GM08714 (cell line): ENCODE results near the gene ELAVL1.
A peak's percentile ranks its signal among the peaks of the same experiment; 100 is the strongest.
"Not testable (repeated sequence)": the region's sequence is repeated elsewhere in the genome, so short reads cannot be mapped to it uniquely, and the experiment has no call there.

Experiments used
- H3K4me3 ChIP-seq: fragments of 200-500 bp; sonication (Bioruptor generic); 2 replicates; pipeline ENCODE4 v1.5.1; 2014; ENCODE audit warnings: mild to moderate bottlenecking, low read length, inconsistent platforms
- ZNF274 ChIP-seq: IDR thresholded peaks from 2 replicates; pipeline ENCODE4 v1.6.1; 2012; ENCODE audit warnings: mild to moderate bottlenecking, low read depth, low read length

Gene ELAVL1

DNA sequence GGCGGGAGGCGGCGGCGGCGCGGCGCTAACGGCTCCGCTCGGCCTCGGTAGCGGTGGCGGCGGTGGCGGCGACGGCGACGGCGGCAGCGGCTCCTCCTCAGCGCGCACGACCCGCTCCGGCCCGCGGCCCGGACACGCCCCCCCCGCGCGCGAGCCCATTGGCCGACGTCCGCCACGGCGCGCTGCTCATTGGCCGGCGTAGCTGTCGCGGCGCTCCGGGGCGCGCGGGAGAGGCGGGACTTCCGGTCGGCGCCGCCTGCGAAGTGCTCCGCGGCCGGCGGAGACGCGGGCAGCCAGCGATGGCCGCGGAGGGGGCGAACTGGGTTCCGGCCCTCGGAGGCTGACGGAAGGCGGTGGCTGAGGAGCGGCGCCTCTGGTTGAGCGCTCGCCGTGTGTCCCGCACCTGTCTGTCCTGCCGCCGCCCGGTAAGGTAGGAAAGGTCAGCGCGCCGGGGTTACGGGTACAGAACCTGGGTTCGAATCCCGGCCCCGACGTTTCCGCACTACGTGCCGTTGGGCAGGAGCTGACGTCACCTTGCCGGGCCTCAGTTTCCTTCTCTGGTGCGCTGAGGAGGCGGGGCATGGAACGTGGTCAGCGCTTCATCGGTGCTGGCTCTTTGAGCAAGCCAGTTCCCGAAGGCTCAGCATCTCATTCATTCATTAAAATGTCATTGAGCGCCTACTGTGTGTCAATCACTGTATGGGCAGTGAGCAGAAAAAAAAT, at the start of gene ELAVL1:
TSS of gene ELAVL1 (minus strand) at position 108 of the 723 bp plus-strand sequence. CDS start 13,826 bp downstream, outside the sequence.
- no peak for TF ChIP-seq ZNF274
- H3K4me3 ChIP-seq, result peak within 1 kb of the TSS; percentile 93

DNA sequence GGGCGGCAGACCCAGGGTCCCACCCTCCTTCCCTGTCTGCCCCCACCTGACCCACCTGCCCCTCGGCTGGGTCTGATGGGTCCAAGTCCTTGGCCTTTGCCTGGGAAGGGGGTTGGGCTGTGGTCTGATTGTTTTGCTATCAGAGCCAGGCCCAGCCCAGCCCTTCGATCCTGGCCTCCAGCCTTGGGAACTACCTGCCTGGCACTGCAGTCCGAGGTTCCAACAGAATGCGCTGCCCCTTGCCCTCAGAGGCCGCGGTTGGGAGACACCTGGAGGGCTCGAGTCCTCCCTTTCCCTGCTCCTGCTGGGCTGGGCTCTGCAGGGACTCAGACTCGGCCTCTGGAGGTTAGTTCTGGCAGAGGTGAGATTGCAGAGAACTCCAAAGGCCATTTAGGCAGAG, 48.7 kb upstream of the ELAVL1 start:
- no peak for TF ChIP-seq ZNF274
- H3K4me3 ChIP-seq, result no peak overlapping the region

DNA sequence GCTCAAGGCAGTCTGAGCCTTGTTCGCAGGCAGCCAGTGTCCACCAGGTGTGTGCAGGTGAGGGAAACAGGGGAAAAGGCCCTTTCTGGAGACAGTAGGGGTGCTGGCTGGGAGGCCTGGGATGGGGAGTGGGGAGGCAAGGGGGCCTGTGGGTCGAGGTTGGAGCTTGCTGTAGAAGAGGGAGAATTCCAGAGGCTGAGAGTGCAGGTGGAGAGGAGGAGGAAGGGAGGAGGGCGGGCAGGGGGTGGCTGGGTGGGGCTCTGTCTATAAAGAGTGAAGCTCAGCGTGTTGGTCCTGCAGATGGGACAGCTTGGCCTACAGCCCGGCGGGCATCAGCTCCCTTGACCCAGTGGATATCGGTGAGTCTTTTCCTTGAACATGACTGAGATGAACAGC, 47.0 kb upstream of the ELAVL1 start, which contains the start of gene CCL25:
TSS of gene CCL25 (plus strand) at position 297 of the 396 bp plus-strand sequence. CDS start 290 bp downstream, outside the sequence.
- H3K4me3 ChIP-seq, result no peak within 1 kb of the TSS; the same call in 1 of the 2 replicates

DNA sequence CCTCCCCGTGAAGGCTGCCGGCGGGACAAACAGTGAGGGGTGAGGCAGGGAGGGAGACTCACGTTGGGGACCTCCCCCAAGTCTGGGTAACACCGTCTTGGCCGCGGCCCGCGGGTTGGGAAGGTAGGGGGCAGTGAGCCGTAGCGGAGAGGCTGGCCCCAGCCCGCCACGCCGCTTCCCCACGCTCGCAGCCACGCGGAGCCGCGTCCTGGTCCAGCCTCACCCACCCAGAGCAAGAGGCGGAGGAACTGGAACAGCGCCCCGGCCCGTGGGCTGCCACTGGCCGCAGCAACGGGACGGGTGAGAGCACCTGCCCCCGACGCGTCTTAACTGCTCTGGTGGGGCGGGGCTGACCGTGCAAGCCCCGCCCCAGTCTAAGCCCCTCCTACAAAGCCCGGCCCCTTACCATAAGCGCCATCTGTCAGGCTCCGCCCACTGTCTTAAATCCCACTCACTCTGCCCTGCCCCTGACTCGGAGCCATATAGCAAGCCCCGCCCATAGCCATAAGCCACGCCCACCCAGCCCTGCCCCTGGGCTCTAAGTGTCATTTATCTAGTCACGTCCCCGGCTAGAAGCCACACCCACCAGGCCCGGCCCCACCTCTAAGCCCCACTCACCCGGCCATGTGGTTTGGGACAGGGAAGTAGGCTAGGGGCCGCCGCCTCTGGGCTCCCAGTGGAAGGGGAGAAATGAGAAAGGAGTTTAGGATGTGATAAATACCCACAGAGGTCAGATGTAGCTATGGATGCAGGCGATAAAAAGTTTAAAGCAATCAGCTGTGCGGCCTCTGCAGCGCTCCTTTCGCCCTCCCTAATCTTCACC, 45.0 kb upstream of the ELAVL1 start:
- TF ChIP-seq ZNF274, result no peak
- peak overlapping the region; percentile 29; the same call in 1 of the 2 replicates for H3K4me3 ChIP-seq

More for the DNA sequence above, 47.0 kb upstream of the ELAVL1 start, which contains the start of gene CCL25:
- TF ChIP-seq ZNF274, result no peak

DNA sequence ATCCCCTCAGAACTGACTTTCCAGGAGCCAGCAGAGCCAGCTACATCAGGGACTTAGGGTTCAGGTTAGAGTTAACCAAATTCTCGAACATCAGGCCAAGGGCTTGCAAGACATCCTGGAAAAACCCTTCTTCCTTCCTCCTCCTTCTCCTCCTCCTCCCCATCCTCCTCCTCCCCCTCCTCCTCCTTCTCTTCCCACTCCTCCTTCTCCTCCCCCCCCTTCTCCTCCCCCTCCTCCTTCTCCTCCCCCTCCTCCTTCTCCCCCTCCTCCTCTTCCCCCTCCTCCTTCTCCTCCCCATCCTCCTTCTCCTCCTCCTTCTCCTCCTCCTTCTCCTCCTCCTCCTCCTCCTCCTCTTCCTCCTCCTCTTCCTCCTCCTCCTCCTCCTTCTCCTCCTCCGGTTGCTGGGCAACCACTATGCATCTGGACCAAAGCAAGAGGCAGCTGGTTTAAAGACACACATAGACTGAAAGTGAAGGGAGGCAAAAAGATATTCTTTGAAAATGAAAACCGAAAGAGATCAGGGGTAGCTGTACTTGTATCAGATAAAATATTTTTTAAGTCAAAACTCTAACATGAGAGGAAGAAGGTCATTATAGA, 41.2 kb upstream of the ELAVL1 start:
- no peak overlapping the region for H3K4me3 ChIP-seq
- TF ChIP-seq ZNF274, result no peak

DNA sequence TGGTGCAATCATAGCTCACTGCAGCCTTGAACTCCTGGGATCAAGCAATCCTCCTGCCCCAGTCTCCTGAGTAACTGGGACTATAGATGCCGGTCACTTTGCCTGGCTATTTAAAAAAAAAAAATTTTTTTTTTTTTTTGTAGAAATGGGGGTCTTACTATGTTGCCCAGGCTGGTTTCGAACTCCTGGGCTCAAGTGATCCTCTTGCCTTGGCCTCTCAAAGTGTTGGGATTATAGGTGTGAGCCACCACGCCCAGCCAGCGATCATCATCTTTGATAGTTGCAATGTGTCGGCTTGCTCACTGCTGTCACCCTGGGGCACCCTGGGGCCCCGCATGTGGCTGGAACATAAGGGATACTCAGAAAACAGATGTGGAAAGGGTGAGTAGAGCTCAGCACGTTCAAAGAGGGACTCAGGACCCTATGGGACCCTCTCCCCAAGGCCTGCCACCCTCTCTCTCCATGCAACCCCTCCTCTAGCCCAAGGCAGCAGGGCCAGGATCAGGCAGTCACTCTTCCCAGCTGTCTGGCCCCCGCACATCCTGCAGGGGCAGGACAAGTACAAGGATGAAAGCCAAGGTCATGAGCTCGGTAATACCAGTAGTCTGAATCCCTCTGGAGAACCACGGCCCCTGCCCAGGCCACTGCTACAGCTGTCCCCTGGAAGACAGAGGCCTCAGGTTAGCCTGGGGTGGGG, 40.6 kb upstream of the ELAVL1 start:
- no peak overlapping the region for H3K4me3 ChIP-seq
- TF ChIP-seq ZNF274, result no peak

DNA sequence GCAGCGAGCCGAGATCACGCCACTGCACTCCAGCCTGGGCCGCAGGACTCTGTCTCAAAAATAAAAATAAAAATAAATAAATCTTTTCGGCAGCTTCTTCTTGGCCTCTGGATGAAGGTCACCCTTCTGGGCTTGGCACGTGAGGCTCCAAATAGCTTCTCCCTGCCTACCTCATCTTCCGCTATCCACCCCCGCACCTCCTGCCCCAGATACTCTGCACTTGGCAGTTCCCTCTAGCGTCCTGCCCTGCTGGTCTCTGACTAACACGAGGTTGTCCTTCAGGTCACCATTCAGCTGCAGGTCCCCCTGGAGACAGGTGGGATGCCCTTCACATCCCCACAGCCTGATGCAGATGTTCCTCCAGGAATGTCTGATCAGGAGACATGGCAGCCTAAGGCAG, 38.6 kb upstream of the ELAVL1 start:
- TF ChIP-seq ZNF274, result no peak
- H3K4me3 ChIP-seq, result no peak overlapping the region

DNA sequence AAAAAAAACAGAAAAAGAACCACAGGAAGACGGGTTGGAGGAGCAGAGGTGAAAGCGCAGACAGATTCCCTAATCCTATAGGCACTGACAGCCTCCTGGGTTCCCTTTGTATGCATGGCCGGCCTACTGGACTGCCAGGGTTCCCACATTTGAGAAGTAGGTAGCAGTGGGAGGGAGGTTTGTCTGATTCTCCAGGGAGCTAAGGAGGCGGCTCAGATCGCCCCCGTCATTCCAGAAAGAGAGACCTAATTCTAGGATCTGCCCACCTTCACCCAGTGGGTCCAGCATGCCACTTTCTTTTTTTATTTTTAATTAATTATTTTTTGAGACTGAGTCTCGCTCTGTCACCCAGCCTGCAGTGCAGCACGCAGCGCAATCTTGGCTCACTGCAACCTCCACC, 37.5 kb upstream of the ELAVL1 start:
- TF ChIP-seq ZNF274, result no peak
- H3K4me3 ChIP-seq, result no peak overlapping the region

DNA sequence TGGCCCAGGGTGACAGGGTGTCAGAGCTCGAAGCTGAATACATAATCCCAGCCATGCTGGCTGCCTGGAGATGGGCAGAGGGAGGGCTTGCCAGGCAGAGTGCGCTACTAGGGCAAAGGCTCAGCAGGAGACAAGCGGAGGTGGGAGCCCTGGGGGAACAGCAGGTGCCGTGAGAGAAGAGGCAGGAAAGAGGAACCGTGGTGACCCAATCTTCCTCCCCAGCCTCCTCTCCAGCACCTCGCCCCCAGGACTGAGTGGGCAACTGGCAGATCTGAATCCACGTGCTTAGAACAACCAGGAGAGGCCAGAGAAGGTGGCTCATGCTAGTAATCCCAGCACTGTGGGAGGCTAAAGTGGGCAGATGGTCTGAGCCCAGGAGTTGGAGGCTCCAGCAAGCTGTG, 36.1 kb upstream of the ELAVL1 start:
- no peak overlapping the region for H3K4me3 ChIP-seq
- no peak for TF ChIP-seq ZNF274

DNA sequence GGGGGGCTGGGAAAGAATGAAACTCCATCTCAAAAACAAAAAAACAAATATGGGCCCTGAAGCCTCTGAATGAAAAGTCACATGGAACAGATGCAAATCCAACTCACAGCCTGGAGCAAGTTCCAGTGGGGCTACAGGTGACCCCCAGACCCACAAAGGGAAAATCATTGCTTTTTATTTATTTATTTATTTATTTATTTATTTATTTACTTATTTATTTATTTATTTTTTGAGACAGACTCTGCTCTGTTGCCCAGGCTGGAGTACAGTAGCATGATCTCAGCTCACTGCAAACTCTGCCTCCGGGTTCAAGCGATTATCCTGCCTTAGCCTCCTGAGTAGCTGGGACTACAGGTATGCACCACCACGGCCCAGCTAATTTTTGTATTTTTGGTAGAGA, 33.8 kb upstream of the ELAVL1 start:
- H3K4me3 ChIP-seq, result no peak overlapping the region
- no peak for TF ChIP-seq ZNF274

DNA sequence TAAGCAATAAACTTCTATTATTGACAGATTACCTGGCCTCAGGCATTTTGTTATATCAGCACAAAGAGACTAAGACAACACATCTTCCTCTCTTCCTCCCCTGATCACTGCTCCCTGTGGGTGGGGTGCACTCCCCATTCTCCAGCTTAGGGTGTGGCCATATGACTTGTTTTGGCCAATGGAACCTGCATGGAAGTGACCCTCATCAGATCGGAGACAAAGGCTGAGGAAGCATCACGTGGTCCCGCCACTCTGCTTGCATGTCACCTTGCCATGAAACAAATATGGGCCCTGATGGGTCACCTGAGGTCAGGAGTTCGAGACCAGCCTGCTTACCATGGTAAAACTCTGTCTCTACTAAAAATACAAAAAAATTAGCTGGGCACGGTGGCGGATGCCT, 33.4 kb upstream of the ELAVL1 start:
- no peak for TF ChIP-seq ZNF274
- no peak overlapping the region for H3K4me3 ChIP-seq

DNA sequence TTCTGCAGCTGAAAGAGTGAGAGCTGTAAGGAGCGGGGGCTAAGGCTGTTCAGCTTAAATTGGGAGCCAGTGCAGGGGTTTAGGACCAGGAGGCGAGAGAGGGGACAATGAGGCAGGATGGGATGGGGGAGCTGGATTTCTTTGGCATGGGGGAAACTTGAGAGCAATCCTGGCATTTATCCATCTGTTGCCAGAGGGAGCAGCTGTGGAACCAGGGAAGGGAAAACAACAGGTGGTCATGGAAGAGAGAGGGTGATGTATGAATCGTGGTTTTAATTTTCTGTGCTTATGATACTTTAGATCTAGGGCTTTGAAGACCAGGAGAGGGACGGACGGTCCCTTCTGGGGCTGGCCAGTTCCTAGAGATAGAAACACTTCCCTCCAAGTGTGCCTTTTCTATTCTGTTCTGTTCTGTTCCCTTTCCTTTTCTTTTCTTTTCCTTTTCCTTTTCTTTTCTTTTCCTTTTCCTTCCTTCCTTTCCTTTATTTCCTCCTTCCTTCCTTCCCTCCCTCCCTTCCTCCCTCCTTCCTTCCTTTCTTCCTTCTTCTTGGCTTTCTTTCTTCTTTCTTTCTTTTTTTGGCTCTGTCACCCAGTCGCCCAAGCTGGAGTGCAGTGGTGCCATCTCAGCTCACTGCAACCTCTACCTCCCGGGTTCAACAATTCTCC, 31.1 kb upstream of the ELAVL1 start:
- no peak overlapping the region for H3K4me3 ChIP-seq
- TF ChIP-seq ZNF274, result no peak

DNA sequence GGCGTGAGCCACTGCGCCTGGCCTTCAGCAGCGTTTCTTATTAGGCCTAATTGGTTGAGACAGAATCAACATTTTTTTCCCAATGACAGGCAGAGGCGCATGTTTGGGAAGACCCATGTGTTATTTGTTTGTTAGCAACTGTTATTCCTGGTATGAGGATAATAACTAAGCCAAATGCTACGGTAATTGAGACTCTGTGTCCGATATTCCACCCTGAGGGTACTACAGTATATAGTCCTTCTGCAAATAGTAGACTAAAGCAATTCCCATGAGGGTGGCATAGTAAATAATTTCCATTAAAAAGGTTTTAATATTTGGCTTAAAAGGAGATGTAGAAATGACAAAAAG, 28.7 kb upstream of the ELAVL1 start:
- no peak for TF ChIP-seq ZNF274
- H3K4me3 ChIP-seq, result no peak overlapping the region

DNA sequence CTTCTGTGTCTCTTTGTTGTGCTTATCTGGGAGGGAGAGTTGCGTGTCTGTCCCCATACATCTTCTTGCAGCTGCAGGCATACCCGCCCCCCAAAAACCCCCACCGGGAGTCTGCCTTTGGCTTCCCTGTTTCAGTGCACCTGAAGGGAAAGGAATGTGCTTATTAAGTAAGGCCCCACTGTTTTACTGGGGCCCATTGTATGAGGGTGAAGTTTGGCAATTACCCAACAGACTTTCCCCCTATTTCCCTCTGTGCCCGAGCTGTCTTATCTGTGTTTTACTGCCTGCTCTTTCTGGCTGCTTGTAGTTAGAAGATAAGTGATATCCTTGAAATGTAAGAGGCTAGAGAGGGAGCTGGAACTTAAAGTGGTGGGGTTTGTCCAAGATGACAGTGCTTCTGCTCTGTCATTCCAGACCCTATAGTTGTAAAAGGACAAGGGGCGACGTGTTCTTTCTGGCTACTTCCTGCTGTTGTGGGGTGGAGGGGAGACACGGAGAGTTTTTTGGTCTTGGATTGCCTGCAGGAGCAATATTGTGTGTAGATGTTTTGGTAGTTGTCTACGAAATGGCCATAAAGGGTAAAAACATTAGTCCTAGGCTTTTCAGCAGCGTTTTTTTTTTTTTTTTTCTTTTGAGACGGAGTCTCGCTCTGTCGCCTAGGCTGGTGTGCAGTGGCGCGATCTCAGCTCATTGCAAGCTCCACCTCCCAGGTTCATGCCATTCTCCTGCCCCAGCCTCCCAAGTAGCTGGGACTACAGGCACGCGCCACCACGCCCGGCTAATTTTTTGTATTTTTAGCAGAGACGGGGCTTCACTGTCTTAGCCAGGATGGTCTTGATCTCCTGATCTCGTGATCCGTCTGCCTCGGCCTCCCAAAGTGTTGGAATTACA, 28.1 kb upstream of the ELAVL1 start:
- H3K4me3 ChIP-seq, result not testable (repeated sequence)
